GM18519 (cell line): ENCODE results near the gene HSPA1A.
"Not testable (repeated sequence)": the region's sequence is repeated elsewhere in the genome, so short reads cannot be mapped to it uniquely, and the experiment has no call there.

Source experiments
- ATAC-seq: cut with Tn5 transposase; IDR thresholded peaks from one replicate; pipeline ENCODE4 v1.9.1; 2021; ENCODE audit warnings: mild to moderate bottlenecking, moderate library complexity; ENCODE audit not compliant: unreplicated experiment, low FRiP score

HSPA1A gene

DNA sequence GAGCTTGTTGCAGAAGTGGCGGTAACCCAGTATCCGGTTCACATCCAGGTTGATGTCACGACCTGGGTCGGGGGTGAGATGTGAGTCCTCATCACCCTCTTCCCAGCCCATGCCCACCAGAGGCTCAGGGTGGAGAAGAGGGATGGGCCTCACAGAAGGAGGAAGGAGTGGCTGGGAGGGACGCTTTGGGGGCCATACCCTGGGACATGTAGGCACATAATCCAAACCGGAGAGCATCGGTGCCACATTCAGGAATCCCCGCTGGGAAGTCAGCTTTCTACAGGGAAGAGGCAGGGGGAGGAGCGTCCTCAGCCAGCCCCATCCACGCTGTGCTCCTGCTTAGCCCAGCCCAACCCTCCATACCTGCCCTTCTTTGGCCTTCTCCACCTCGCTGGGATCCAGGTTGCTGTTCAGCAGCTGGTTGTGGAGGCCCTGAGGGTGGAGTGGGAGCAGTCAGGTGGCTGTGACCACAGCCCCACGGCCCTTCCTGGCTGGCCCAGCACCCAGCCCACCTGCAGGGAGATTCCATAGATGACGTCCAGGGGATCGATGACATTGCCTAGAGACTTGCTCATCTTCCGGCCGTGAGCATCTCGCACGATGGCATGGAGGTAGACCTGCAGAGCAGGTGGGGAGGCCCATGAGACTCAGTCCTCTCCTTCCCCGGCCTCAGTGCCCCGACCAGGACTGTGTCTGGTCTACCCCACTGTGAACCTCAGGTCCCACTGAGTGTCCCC, 34.7 kb upstream of the HSPA1A start:
- ATAC-seq: no peak

- ATAC-seq: no peak
Measured at GRCh38 chr6:31781244-31782125, 33.9 kb upstream of the HSPA1A start.

DNA sequence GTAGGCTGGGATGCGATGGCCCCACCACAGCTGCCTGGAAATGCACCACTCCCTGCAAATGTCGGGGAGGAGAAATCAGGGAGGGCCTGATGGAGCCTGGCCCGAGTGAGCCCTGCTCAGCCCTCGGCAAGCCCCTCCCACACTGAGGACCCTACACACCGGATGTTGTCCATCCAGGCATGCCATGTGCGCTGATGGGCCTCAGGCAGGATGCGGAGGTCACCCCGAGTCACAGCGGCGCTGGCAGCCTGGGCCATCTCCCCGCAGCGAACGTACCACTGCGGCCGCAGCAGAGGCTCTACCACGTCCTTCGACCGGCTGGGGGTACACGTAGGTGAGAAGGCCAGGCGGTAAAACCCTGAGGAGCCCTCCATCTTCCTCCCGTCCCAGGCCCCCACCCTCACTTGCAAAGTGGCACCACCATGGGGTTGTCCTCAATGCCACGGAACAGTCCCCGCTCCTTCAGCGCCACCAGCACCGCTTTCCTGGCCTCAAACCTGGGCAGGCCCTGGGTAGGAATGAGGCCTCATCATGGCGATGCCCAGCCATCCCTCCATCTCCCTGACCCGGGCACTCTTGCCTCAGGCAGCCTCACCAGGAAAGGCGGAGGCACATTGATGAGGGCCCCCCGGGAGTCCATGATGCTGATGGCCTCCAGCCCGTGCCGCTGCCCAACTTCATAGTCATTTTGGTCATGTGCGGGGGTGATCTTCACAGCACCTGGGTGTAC, 33.1 kb upstream of the HSPA1A start:
- ATAC-seq: no peak

DNA sequence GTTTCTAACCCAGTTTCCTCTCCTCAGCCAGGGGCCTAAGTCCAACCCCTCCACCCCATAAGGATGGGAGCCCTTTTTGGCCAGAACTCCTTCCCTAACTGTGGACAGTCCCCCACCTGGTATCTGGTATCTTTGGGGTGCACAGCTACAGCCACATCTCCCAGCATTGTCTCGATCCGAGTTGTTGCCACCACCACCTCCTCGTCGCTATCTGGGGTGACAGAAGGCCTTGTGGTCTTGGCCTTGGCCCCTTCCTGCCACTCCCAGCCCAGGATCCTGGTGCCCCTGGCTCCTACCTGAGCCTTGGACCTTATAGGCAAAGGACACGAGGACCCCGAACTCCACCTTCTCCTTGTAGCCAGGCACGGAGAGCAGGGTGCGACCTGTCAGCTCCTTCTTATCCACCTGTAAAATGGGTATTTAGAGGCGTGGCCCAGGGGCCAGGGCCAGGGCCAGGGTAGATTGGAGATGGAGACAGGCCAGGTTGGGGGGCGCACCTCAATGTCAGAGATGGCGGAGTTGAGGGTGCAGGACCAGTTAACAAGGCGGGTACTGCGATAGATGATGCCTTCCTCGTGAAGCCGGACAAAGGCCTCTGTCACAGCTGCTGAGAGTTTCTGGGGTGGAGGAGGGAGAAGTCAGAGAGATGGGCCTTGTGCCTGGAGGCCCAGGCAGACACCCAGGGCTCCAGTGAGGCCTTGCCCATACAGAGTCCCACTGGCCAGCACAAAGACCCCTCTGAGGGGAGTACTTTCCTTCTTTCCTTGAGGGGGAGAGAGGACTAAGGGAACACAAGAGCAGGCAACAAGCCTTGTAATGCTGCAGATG, 31.0 kb upstream of the HSPA1A start:
- no peak for ATAC-seq

DNA sequence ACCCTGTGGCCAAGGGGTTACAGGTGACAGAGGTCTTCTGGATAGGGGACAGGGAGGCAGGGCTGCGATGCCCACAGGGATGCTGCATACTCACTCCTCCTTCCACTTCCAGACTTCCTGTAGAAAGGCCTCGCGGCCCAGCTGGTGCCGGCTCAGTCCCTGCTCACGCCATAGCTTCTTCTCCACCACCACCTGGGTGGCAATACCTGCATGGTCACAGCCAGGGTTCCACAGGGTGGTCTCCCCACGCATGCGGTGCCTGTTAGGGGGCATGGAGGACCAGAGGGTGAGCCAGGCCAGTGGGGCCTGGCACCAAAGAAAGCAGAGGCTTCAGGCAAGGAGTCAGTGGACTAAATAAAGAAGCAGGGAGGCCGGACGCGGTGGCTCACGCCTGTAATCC, 29.9 kb upstream of the HSPA1A start:
- no peak for ATAC-seq

DNA sequence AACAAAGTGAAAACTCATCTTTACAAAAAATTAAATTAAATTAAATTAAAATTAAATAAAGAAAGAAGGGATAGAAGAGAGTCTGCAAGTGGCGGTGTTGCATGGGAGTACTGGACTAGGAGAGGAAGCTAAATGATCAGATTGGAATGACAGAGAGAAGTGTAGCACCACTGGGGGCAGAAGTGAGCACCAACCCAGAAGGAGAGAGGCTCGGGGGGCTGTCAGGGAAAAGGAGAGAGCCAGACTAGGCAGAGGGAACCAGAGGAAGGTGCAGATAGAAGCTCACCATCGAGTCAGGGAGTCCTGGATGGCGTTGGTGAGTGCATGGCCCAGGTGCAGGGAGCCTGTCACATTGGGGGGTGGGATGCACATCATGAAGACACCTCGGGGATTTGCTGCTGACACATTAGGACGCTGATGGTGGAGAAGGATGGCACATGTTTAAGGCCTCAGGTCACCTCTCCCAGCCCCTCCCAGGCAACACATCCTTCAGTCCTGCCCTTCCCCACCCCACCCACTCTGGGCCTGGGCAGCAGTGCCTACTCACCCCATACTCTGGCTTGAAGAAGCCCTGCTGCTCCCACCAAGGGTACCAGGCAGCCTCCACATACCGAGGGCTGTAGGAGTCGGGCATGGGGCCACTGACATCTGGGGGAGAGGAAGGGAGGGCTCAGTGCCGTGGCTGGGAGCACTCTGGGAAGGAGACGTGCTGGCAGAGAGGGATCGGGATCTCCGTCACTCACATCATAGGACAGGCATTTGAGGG, 23.8 kb upstream of the HSPA1A start:
- ATAC-seq: no peak

- ATAC-seq: no peak
Measured at GRCh38 chr6:31792090-31792374, 23.3 kb upstream of the HSPA1A start.

DNA sequence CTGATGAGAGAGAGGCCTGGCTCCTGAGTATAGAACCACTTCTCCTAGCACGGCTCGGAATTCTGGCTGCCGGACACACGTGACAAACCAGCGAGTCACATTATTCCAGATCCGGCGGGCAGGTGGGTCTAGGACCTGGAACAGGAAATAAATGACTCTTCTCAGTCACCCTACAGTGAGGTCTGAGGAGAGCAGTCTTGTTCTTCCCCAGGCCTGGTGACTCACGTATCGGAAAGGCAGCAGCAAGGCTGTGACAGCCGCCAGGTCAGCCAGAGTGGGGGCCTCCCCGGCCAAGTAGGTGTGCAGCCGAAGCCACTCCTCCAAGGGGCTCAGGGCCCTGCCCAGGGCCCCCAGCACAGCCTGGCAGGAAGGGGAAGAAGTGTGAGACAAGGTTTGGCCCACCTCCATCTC, 22.6 kb upstream of the HSPA1A start:
- no peak for ATAC-seq

GRCh38 chr6:31793927-31794245, 21.5 kb upstream of the HSPA1A start:
- not testable (repeated sequence) for ATAC-seq

DNA sequence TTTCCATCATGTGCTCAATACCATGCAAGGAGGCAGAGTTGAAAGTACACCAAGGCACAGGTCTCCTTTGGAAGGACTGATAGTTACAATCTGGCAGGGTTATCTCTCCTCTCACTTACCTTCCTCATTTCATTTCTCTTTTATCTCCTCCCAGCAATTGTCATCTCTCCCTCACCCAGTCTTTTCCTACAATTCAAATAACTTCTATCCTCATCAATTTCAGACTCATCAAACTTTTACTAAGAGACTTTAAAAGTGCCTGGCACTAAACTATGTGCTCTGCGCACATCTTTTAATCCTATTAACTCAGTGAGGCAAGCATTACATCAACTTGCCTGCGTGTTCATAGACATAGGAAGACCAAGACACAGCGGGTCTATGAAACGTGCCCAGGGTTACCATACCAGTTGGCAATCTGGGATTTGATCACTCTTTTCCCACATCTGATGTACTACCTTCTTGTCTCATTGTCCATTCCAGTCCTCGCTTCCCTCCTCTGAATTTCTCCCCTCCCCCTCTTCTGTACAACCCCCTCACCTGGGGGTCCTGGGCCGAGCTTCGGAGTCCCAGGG, 21.0 kb upstream of the HSPA1A start:
- no peak for ATAC-seq

GRCh38 chr6:31794866-31795615, 20.3 kb upstream of the HSPA1A start:
- ATAC-seq: peak; percentile 5

GRCh38 chr6:31795616-31796298, 19.6 kb upstream of the HSPA1A start, which contains the start of gene VARS1:
Gene VARS1 (minus strand): TSS chr6:31795752. CDS start chr6:31795217, 535 bp downstream.
- peak; percentile 61 for ATAC-seq

DNA sequence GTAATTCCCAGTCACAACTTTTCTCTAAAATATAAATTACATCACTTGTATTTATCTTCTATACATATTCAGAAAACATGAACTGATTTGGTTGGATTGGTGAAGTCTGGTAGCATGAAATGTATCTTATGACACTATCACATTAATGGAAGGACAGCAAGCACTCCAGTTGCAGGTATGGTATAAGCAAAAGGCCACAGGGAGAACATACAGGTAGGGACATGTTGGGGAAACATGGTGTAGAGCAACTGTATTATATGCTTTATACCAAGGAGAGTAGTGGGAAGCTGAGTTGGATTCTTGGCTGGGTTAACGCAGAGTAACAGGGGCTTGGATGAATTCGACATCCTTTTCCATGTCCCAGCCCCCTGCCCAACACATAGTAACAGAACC, 18.4 kb upstream of the HSPA1A start:
- ATAC-seq: no peak

DNA sequence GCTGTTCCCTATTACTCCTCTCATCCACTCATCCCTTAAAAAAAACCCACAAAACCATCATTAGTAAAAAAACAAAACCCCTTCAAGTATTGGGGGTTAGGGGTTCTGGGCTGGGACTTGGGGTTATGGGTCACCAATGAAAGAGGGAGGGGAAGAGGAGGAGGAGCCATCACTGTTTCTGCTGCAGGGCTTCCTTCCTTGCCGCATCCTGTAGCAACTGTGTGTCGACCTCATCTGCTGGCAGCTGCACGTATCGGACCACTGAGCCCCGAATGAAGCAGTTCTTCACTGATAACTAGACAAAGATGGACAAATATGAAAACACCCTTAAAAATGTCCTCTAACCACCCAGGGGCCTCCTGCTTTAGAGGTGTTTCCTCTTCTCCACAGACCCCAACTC, 17.8 kb upstream of the HSPA1A start:
- no peak for ATAC-seq

DNA sequence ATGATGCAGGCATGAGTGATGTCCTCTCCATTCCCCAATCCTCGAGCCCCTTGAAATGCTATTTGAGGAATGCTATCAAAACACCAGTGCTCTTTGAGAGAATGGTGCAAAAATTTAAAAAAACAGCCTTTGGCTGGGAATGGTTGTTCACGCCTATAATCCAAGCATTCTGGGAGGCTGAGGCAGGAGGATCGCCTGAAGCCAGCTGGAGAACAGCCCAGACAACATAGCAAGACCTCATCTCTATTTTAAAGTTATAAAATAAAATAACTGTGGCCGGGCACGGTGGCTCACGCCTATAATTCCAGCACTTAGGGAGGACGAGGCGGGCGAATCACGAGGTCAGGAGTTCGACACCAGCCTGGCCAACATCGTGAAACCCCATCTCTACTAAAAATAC, 15.6 kb upstream of the HSPA1A start:
- no peak for ATAC-seq

DNA sequence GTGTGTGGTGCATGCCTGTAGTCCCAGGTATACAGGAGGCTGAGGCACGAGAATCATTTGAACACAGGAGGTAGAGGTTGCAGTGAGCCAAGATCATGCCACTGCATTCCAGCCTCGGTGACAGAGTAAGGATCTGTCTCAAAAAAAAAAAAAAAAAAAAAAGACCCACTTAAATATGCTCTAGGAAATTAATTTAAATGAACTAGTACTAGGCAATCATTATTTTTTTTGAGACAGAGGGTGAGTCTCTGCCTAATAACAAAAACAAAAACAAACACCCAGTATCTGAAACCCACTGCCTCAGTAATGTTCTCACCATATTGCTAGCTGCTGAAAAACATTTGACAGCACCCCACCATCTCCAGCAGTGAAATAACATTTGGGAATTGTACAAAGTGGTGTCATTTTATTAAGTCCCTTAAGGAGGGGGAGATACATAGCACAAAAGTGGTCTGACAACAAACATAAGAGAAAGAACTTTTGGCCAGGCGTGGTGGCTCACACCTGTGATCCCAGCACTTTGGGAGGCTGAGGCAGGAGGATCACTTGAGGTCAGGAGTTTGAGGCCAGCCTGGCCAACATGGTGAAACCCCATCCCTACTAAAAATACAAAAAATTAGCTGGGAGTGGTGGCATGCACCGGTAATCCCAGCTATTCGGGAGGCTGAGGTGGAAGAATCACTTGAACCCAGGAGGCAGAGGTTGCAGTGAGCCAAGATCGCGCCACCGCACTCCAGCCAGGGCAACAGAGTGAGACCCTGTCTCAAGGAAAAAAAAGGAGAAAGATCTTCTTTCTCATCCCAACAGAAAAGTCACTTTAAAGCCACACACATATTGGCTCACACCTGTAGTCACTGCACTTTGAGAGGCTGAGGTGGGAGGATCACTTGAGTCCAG, 14.1 kb upstream of the HSPA1A start:
- ATAC-seq: not testable (repeated sequence)

- no peak for ATAC-seq
Measured at GRCh38 chr6:31805939-31806469, 9.3 kb upstream of the HSPA1A start.
